ENCODE results near the gene PTMS. TPM values are rescaled to one million over a fixed set of nuclear protein-coding genes. Genes with fewer than 3 reads are reported as not detected.

Gene PTMS
- total and polyA plus RNA-seq, 3 donors from 2014 or later = 53.4 to 185 (median 64.3) TPM

DNA sequence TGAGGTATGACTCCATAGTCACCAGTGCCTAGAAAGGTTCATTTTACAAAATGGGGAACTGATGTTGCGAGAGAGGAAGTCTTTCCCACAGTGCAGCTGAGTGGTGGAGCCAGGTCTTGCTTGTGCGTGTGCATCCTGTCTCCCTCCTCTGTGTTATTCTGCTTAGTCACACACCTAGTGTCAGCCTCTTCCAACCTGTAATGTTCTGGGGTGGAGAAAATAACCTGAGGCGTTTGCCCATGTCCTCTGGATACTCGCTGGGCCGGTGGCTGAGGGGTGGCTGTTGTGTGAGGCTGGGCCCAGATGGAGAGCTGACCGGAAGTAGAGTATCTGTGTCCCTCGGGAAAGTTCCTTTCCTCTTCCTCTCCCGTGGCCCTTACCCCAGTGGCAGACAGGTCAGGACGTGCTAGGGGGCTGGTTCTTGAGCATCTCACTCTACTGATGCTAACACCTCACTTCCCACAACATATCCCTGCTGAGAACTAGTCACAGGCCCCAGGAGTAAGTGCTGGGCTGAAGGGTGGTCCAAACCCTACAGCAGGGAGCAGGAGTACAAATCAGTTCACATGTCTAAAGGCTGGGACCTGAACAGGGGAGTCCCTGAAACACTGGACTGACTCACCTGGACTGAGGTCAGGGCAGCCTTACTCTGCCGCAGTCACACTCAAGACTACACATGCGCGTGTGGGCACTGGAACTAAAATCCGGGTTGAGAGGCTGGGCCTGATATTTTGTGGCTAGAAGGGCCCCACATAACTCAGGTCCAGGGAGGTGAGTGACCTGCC is 20.2 kb upstream of the PTMS start:
- Histone ChIP-seq H3K27ac (no peak overlapping the region), H3K36me3 (ENCODE audit: low read depth, missing control alignments) (no peaks in the 10 kb centered on the region), H3K9me3 (no peaks in the 10 kb centered on the region), H3K27me3 (no peaks in the 10 kb centered on the region), H3K4me1 (no peaks in the 10 kb centered on the region), H3K4me3 (no peak overlapping the region)
- DNase-seq = no peak
- TF ChIP-seq, protein P1, sequence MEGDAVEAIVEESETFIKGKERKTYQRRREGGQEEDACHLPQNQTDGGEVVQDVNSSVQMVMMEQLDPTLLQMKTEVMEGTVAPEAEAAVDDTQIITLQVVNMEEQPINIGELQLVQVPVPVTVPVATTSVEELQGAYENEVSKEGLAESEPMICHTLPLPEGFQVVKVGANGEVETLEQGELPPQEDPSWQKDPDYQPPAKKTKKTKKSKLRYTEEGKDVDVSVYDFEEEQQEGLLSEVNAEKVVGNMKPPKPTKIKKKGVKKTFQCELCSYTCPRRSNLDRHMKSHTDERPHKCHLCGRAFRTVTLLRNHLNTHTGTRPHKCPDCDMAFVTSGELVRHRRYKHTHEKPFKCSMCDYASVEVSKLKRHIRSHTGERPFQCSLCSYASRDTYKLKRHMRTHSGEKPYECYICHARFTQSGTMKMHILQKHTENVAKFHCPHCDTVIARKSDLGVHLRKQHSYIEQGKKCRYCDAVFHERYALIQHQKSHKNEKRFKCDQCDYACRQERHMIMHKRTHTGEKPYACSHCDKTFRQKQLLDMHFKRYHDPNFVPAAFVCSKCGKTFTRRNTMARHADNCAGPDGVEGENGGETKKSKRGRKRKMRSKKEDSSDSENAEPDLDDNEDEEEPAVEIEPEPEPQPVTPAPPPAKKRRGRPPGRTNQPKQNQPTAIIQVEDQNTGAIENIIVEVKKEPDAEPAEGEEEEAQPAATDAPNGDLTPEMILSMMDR (IDR thresholded peaks at IDR 0.05) = no peak
- no peak for TF ChIP-seq POLR2A (IDR thresholded peaks at IDR 0.05)
- WGBS, 2 donors = 70 to 76% methylated on average over 12 to 13 of the region's 13 CpGs
- intact Hi-C loops (cut with DNase I; ENCODE audit: low total_unique reads) = no loop called here

DNA sequence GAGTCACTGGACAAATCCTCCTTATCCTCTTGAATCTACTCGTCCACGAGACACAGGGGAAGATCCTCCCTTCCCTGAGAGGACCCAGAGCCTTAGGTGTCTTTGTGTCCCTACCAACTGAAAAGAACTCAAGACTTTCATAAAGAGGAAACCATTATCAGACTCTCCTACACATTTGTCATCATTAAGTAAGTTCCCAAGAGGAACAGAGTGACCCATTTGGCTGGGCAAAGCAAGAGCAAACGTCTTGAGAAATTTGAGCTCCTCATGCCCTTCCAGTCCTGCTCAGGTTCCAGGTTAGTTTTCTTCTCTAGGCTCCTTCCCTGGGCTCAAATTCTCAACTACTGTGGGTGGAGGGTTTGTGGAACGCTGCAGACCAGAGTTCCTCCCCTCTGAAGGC is 18.9 kb upstream of the PTMS start:
- Histone ChIP-seq H3K4me3 (no peak overlapping the region), H3K9me3 (no peaks in the 10 kb centered on the region), H3K4me1 (peaks cover 5% of the 10 kb centered on the region), H3K27me3 (no peaks in the 10 kb centered on the region), H3K27ac (no peak overlapping the region), H3K36me3 (ENCODE audit: low read depth, missing control alignments) (no peaks in the 10 kb centered on the region)
- no peak for DNase-seq
- intact Hi-C loops (cut with DNase I; ENCODE audit: low total_unique reads) = no loop called here
- TF ChIP-seq, protein P1 (IDR thresholded peaks at IDR 0.05) = no peak
- TF ChIP-seq POLR2A (IDR thresholded peaks at IDR 0.05) = no peak
- 45 to 48% methylated on average over 4 of the region's 4 CpGs for WGBS, 2 donors

DNA sequence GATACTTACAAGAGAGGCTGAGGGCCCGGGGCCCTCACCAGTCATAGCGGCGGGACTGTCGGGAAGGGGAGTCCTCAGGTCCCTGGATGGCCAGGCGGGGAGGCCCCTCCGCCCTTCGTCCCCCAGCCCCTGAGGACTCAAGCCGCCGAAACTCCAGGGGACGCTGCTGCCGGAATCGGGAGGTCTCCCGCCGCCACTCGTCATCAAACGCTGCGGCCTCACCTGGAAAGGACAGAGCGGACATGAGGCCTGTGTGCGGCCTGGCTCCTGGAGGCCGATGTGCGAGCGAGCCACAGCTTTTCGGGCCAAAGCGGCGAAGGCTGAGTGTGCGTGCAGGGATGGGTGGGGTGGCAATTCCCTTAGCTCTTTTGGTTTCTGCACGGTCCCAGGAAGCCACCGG is 17.4 kb upstream of the PTMS start:
- TF ChIP-seq, protein P1 (IDR thresholded peaks at IDR 0.05) = no peak
- TF ChIP-seq POLR2A (IDR thresholded peaks at IDR 0.05) = no peak
- 92 to 93% methylated on average over 18 to 28 of the region's 28 CpGs for WGBS, 2 donors
- no peak for DNase-seq
- intact Hi-C loops (cut with DNase I; ENCODE audit: low total_unique reads) = no loop called here
- no peak overlapping the region for H3K27ac ChIP-seq
- H3K4me1 ChIP-seq = peaks cover 8% of the 10 kb centered on the region
- H3K36me3 ChIP-seq (ENCODE audit: low read depth, missing control alignments) = no peaks in the 10 kb centered on the region
- H3K9me3 ChIP-seq = no peaks in the 10 kb centered on the region
- H3K4me3 ChIP-seq = no peak overlapping the region
- H3K27me3 ChIP-seq = no peaks in the 10 kb centered on the region

DNA sequence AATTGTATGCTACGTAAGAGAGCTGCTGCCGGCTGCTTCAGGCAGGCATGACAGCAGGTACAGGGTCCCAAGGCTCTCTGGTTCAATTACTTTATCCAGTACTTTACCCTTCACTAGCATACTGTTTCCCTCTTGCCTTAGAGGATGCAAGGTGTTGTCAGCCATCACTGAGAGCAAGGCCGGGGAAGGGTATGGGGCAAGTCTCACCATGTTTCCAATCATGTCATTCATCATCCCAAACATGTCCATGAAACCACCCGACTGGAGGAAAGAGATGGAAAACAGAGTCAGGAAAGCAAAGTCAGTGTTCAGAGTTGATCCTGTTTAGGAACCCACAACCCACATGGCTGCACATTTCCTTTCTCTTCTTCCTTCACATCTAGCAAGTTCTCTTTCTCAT is 15.7 kb upstream of the PTMS start:
- peaks cover 13% of the 10 kb centered on the region for H3K4me1 ChIP-seq
- H3K27me3 ChIP-seq = no peaks in the 10 kb centered on the region
- H3K9me3 ChIP-seq = no peaks in the 10 kb centered on the region
- 86 to 88% methylated on average over 4 of the region's 4 CpGs for WGBS, 2 donors
- no peaks in the 10 kb centered on the region for H3K36me3 ChIP-seq (ENCODE audit: low read depth, missing control alignments)
- no peak overlapping the region for H3K27ac ChIP-seq
- intact Hi-C loops (cut with DNase I; ENCODE audit: low total_unique reads) = no loop called here
- DNase-seq = no peak
- H3K4me3 ChIP-seq = no peak overlapping the region
- TF ChIP-seq POLR2A (IDR thresholded peaks at IDR 0.05) = no peak
- TF ChIP-seq, protein P1 (IDR thresholded peaks at IDR 0.05) = no peak

DNA sequence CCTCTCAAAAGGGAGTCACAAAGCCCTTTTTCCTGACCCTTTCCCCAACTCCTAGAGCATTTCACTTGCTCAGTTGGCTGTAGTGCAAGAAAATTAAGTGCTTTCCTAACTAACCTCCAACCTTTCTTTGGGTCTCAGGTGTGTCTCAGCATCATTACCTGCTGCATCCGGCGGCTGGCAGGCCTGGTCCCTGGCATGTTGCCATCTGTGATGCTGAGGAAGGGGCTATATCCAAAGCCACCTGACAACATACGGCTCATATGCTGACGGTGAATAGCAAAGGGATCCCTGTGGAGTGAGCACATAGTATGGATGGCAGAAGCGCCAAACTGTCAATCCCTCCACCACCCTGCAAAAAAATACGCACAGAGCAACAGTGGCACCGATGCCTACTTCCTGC is 14.4 kb upstream of the PTMS start:
- TF ChIP-seq POLR2A (IDR thresholded peaks at IDR 0.05) = no peak
- TF ChIP-seq, protein P1 (IDR thresholded peaks at IDR 0.05) = no peak
- DNase-seq = no peak
- no peaks in the 10 kb centered on the region for H3K9me3 ChIP-seq
- no peaks in the 10 kb centered on the region for H3K36me3 ChIP-seq (ENCODE audit: low read depth, missing control alignments)
- WGBS, 2 donors = 59 to 68% methylated on average over 7 of the region's 7 CpGs
- H3K4me3 ChIP-seq = peak overlapping the region in 1 of 2 donors; percentile 91
- H3K27ac ChIP-seq = peak overlapping the region in 1 of 2 donors; percentile 99
- H3K27me3 ChIP-seq = no peaks in the 10 kb centered on the region
- intact Hi-C loops (cut with DNase I; ENCODE audit: low total_unique reads) = no loop called here
- H3K4me1 ChIP-seq = peaks cover 13% of the 10 kb centered on the region

Data from testis (tissue), 3 donors.